ENCODE measurements around the gene DIO3. TPM values are rescaled to one million over a fixed set of nuclear protein-coding genes. Genes with fewer than 3 reads are reported as not detected.

The DIO3 gene
- total RNA-seq, 1 experiment from 2014 or later = not detected

DNA sequence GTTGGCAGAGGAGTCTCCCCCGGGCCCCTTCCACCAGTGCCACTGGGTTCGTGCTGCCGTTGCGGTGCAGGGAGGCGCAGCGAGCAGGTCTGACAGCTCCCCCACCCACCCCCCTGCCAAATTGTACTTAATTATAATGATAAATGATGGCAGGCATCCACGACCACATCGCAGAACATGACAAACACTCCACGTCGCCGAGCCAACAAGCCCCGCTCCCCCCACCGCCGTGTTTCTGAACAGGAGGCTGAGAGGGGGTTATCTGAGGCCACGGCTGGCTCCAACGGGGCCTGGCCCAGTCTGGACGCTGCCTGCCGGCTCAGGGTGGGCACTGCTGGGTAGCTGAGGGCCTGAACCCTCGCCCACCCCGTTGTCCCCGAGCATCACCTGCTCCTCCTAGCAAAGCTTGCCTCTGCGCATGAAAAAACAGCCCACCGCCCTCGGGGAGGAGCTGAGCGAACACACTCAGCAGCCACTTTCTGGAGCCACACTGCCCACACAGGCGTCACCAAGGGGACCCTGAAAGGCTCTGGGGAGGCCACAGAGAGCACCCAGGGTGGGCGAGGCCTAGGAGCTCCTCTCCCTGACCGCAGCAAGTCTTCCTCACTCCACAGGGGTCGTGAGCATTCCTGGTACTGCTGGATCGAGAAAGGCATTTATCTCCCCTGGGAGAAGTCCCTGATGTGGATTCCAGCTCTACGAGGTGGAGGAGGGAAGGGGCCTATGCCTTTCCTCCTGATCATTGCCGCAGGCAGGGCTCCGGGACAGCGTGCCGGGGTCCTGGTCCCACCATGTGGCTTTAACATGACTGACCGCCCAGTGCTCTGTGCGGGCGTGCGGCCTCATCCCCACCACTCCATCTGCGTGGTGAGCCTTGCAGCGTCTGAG is 35.4 kb upstream of the DIO3 start:
- Histone ChIP-seq H2BK15ac (ENCODE audit: low read depth, low read length) (no peak overlapping the region), H2AK5ac (ENCODE audit: insufficient read length, low read length) (no peak overlapping the region), H3K79me1 (ENCODE audit: insufficient read depth, low read depth, low read length, poor library complexity, severe bottlenecking) (no peaks in the 10 kb centered on the region), H2BK5ac (ENCODE audit: insufficient read length, low read length) (no peak overlapping the region), H3K9ac (ENCODE audit: extremely low read depth, insufficient read length, low read length) (no peak overlapping the region), H2AFZ (ENCODE audit: low read length) (no peak overlapping the region), H3K27me3 (ENCODE audit: insufficient read depth, low read length) (no peaks in the 10 kb centered on the region), H2BK12ac (ENCODE audit: insufficient read length, low read depth, low read length) (no peak overlapping the region), H4K91ac (ENCODE audit: insufficient read length, low read depth, low read length) (no peak overlapping the region), H3K4ac (ENCODE audit: low read depth, low read length) (no peak overlapping the region), H3K14ac (ENCODE audit: insufficient read depth, low read length) (no peak overlapping the region), H3K18ac (ENCODE audit: insufficient read length, low read depth, low read length) (no peak overlapping the region), H3K9me3 (ENCODE audit: control insufficient read depth, low read depth, low read length) (no peaks in the 10 kb centered on the region), H3K79me2 (ENCODE audit: insufficient read depth, low read length) (no peaks in the 10 kb centered on the region), H3K23me2 (ENCODE audit: insufficient read length, low read depth, low read length, poor library complexity, severe bottlenecking) (no peaks in the 10 kb centered on the region), H4K20me1 (ENCODE audit: control insufficient read depth, insufficient read depth, insufficient read length) (no peaks in the 10 kb centered on the region), H3K4me2 (ENCODE audit: insufficient read depth, insufficient read length, low read length) (no peak overlapping the region), H2BK120ac (ENCODE audit: low read depth, low read length, poor library complexity, severe bottlenecking) (no peak overlapping the region), H2BK20ac (ENCODE audit: low read depth, low read length, poor library complexity, severe bottlenecking) (no peak overlapping the region), H3T11ph (ENCODE audit: low read length) (no peak overlapping the region), H3K56ac (ENCODE audit: insufficient read length, low read depth, low read length) (no peak overlapping the region), H4K8ac (replicated peaks; ENCODE audit: insufficient read length, low read depth, low read length) (no peak overlapping the region), H3K4me1 (ENCODE audit: insufficient read depth, low read length) (no peaks in the 10 kb centered on the region), H3K23ac (ENCODE audit: insufficient read length, low read depth, low read length) (no peak overlapping the region), H4K5ac (ENCODE audit: insufficient read length, low read depth, low read length) (no peak overlapping the region), H3K27ac (ENCODE audit: insufficient read length, low read depth, low read length) (no peak overlapping the region)
- DNase-seq = no peak
- Mint-ChIP-seq H3K9me3 (peaks cover 5 to 8% of the 10 kb centered on the region in 2 experiments), H3K36me3 (ENCODE audit: insufficient read depth in 1 of 3, low read depth in 3 of 3) (no peaks in the 10 kb centered on the region; a peak in 1 of 7 replicates), H3K27me3 (ENCODE audit: low read depth) (peaks cover 4% of the 10 kb centered on the region), H3K4me3 (no peak overlapping the region), H3K4me1 (peaks cover 9 to 14% of the 10 kb centered on the region in 2 experiments; a peak in 3 of 4 replicates), H3K27ac (no peak overlapping the region; a peak in 1 of 7 replicates)
- TF ChIP-seq, protein P1, sequence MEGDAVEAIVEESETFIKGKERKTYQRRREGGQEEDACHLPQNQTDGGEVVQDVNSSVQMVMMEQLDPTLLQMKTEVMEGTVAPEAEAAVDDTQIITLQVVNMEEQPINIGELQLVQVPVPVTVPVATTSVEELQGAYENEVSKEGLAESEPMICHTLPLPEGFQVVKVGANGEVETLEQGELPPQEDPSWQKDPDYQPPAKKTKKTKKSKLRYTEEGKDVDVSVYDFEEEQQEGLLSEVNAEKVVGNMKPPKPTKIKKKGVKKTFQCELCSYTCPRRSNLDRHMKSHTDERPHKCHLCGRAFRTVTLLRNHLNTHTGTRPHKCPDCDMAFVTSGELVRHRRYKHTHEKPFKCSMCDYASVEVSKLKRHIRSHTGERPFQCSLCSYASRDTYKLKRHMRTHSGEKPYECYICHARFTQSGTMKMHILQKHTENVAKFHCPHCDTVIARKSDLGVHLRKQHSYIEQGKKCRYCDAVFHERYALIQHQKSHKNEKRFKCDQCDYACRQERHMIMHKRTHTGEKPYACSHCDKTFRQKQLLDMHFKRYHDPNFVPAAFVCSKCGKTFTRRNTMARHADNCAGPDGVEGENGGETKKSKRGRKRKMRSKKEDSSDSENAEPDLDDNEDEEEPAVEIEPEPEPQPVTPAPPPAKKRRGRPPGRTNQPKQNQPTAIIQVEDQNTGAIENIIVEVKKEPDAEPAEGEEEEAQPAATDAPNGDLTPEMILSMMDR (conservative IDR thresholded peaks at IDR 0.05) = no peak
- no CpG with 5 or more reads among the region's 41 CpGs for WGBS (ENCODE audit: extremely low coverage, insufficient read length, low lambda C conversion rate)

Data from H9 (cell line).